HepG2 (cell line): Measurements from ENCODE around the gene EP300.

Experiments used
- BHLHE40 ChIP-seq: IDR thresholded peaks from 2 replicates; pipeline ENCODE4 v1.6.1; 2011; ENCODE audit warnings: low read length, improper control_type of control experiment
- EZH2 ChIP-seq: conservative IDR thresholded peaks from 2 replicates; pipeline ENCODE4 v1.6.1; 2012; ENCODE audit warnings: mild to moderate bottlenecking, low read depth, low read length, moderate library complexity
- KLF15 ChIP-seq: sonication (generic); formaldehyde crosslinking; IDR thresholded peaks from 2 replicates; pipeline ENCODE4 v1.8.1; 2023; ENCODE audit warnings: borderline replicate concordance, mild to moderate bottlenecking, inconsistent platforms, missing genetic modification reagents, mixed read lengths
- MAFK ChIP-seq, 2 experiments: IDR thresholded peaks in 1 of 2; conservative IDR thresholded peaks in 1 of 2; 2 replicates each; pipeline ENCODE4 v1.6.1; 2011; ENCODE audit warnings: improper control_type of control experiment in 2 of 2, low read length in 2 of 2
- POLR2A ChIP-seq, 2 experiments: IDR thresholded peaks; 2 replicates each; pipeline ENCODE4 v1.6.1; 2011; ENCODE audit warnings: low read depth in 2 of 2, low read length in 2 of 2, mild to moderate bottlenecking in 1 of 2, moderate library complexity in 1 of 2; ENCODE audit not compliant: insufficient read depth in 1 of 2
- RARG ChIP-seq: sonication (generic); formaldehyde crosslinking; IDR thresholded peaks from 2 replicates; pipeline ENCODE4 v1.4.0; 2020; ENCODE audit warnings: low read depth, mild to moderate bottlenecking, missing genetic modification reagents
- REST ChIP-seq, 2 experiments: IDR thresholded peaks; 2 replicates each; pipeline ENCODE4 v1.6.1; 2011 to 2012; ENCODE audit warnings: low read length in 2 of 2, borderline replicate concordance in 1 of 2, low read depth in 1 of 2, mild to moderate bottlenecking in 1 of 2, moderate library complexity in 1 of 2
- THAP11 ChIP-seq: IDR thresholded peaks from 2 replicates; pipeline ENCODE4 v1.6.1; 2016; ENCODE audit warnings: missing biosample characterization, missing genetic modification reagents
- ZBTB34 ChIP-seq: sonication (generic); formaldehyde crosslinking; IDR thresholded peaks from 2 replicates; pipeline ENCODE4 v1.8.0; 2022; ENCODE audit warnings: mild to moderate bottlenecking, missing genetic modification reagents
- ZNF616 ChIP-seq: sonication (generic); formaldehyde crosslinking; IDR thresholded peaks from 2 replicates; pipeline ENCODE4 v1.5.0; 2020; ENCODE audit warnings: low read depth, mild to moderate bottlenecking, missing genetic modification reagents
- ZNF775 ChIP-seq: sonication (generic); formaldehyde crosslinking; IDR thresholded peaks from 2 replicates; pipeline ENCODE4 v1.4.0; 2020; ENCODE audit warnings: missing genetic modification reagents, mild to moderate bottlenecking, moderate library complexity, borderline replicate concordance
- TF ChIP-seq, protein P1 (sequence below): sonication (generic); formaldehyde crosslinking; IDR thresholded peaks from 2 replicates; pipeline ENCODE4 v1.5.0; 2020; ENCODE audit warnings: mild to moderate bottlenecking, missing genetic modification reagents, moderate library complexity

GRCh38 chr22:41152902-41153301, 60.5 kb downstream of the EP300 start:
- TF ChIP-seq POLR2A (IDR thresholded peaks at IDR 0.05; ENCODE audit: insufficient read depth in 1 of 2, low read depth in 2 of 2, low read length in 2 of 2): no peak
- no peak for TF ChIP-seq EZH2
- no peak for TF ChIP-seq ZBTB34
- TF ChIP-seq ZNF616: no peak
- TF ChIP-seq, protein P1, sequence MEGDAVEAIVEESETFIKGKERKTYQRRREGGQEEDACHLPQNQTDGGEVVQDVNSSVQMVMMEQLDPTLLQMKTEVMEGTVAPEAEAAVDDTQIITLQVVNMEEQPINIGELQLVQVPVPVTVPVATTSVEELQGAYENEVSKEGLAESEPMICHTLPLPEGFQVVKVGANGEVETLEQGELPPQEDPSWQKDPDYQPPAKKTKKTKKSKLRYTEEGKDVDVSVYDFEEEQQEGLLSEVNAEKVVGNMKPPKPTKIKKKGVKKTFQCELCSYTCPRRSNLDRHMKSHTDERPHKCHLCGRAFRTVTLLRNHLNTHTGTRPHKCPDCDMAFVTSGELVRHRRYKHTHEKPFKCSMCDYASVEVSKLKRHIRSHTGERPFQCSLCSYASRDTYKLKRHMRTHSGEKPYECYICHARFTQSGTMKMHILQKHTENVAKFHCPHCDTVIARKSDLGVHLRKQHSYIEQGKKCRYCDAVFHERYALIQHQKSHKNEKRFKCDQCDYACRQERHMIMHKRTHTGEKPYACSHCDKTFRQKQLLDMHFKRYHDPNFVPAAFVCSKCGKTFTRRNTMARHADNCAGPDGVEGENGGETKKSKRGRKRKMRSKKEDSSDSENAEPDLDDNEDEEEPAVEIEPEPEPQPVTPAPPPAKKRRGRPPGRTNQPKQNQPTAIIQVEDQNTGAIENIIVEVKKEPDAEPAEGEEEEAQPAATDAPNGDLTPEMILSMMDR: no peak
- TF ChIP-seq THAP11 (CRISPR knock-in tag): no peak
- no peak for TF ChIP-seq KLF15
- no peak for TF ChIP-seq BHLHE40
- TF ChIP-seq ZNF775 (CRISPR knock-in tag): no peak
- no peak for TF ChIP-seq RARG (CRISPR knock-in tag)
- no peak for TF ChIP-seq MAFK (conservative IDR thresholded peaks at IDR 0.05 in 1 of 2, IDR thresholded peaks at IDR 0.05 in 1 of 2; ENCODE audit: low read length in 2 of 2)
- TF ChIP-seq REST (IDR thresholded peaks at IDR 0.05; ENCODE audit: borderline replicate concordance in 1 of 2, low read depth in 1 of 2, low read length in 2 of 2): no peak
